ENCODE results near the gene SYDE1.

Gene SYDE1

GRCh38 chr19:15128162-15128770 lies 21.1 kb downstream of the SYDE1 start:
- TF ChIP-seq EZH2phosphoT487 (conservative IDR thresholded peaks at IDR 0.05; ENCODE audit: low read length), result no peak
- TF ChIP-seq CTCF (IDR thresholded peaks at IDR 0.05; ENCODE audit: insufficient read depth, low read length, poor library complexity, severe bottlenecking), result no peak
- Histone ChIP-seq H4K20me1 (ENCODE audit: low read depth, low read length) (no peaks in the 10 kb centered on the region), H3K9me2 (replicated peaks; ENCODE audit: insufficient read depth, low read length) (no peaks in the 10 kb centered on the region), H3K27me3 (ENCODE audit: low read length) (no peaks in the 10 kb centered on the region), H3F3A (ENCODE audit: insufficient read depth) (no peaks in the 10 kb centered on the region), H3K9ac (ENCODE audit: low read length) (no peak overlapping the region), H3K36me3 (ENCODE audit: low read length) (no peaks in the 10 kb centered on the region), H2AFZ (ENCODE audit: low read depth, low read length, severe bottlenecking) (no peak overlapping the region), H3K79me2 (ENCODE audit: insufficient read depth, low read length) (peaks cover 11% of the 10 kb centered on the region), H3K4me3 (ENCODE audit: insufficient read depth, low read length, poor library complexity, severe bottlenecking) (no peak overlapping the region), H3K4me2 (ENCODE audit: low read depth, low read length, poor library complexity, severe bottlenecking) (no peak overlapping the region), H3K9me3 (ENCODE audit: insufficient read depth, low read length) (no peaks in the 10 kb centered on the region), H3K27ac (ENCODE audit: low read depth, low read length) (no peak overlapping the region)

- TF ChIP-seq CTCF (IDR thresholded peaks at IDR 0.05; ENCODE audit: insufficient read depth, low read length, poor library complexity, severe bottlenecking) (no peak), EZH2phosphoT487 (conservative IDR thresholded peaks at IDR 0.05; ENCODE audit: low read length) (no peak)
- Histone ChIP-seq H3K9me3 (ENCODE audit: insufficient read depth, low read length) (no peaks in the 10 kb centered on the region), H3K9me2 (replicated peaks; ENCODE audit: insufficient read depth, low read length) (no peaks in the 10 kb centered on the region), H4K20me1 (ENCODE audit: low read depth, low read length) (no peaks in the 10 kb centered on the region), H3F3A (ENCODE audit: insufficient read depth) (no peaks in the 10 kb centered on the region), H3K9ac (ENCODE audit: low read length) (no peak overlapping the region), H3K4me2 (ENCODE audit: low read depth, low read length, poor library complexity, severe bottlenecking) (no peak overlapping the region), H3K4me3 (ENCODE audit: insufficient read depth, low read length, poor library complexity, severe bottlenecking) (no peak overlapping the region), H2AFZ (ENCODE audit: low read depth, low read length, severe bottlenecking) (no peak overlapping the region), H3K27ac (ENCODE audit: low read depth, low read length) (no peak overlapping the region), H3K36me3 (ENCODE audit: low read length) (no peaks in the 10 kb centered on the region), H3K27me3 (ENCODE audit: low read length) (no peaks in the 10 kb centered on the region), H3K79me2 (ENCODE audit: insufficient read depth, low read length) (no peaks in the 10 kb centered on the region)
Observed at GRCh38 chr19:15129856-15130585, 22.8 kb downstream of the SYDE1 start.

- TF ChIP-seq EZH2phosphoT487 (conservative IDR thresholded peaks at IDR 0.05; ENCODE audit: low read length) (no peak), CTCF (IDR thresholded peaks at IDR 0.05; ENCODE audit: insufficient read depth, low read length, poor library complexity, severe bottlenecking) (no peak)
- Histone ChIP-seq H3F3A (ENCODE audit: insufficient read depth) (no peaks in the 10 kb centered on the region), H2AFZ (ENCODE audit: low read depth, low read length, severe bottlenecking) (no peak overlapping the region), H3K4me3 (ENCODE audit: insufficient read depth, low read length, poor library complexity, severe bottlenecking) (no peak overlapping the region), H4K20me1 (ENCODE audit: low read depth, low read length) (no peaks in the 10 kb centered on the region), H3K79me2 (ENCODE audit: insufficient read depth, low read length) (no peaks in the 10 kb centered on the region), H3K27ac (ENCODE audit: low read depth, low read length) (no peak overlapping the region), H3K9me3 (ENCODE audit: insufficient read depth, low read length) (no peaks in the 10 kb centered on the region), H3K36me3 (ENCODE audit: low read length) (no peaks in the 10 kb centered on the region), H3K9me2 (replicated peaks; ENCODE audit: insufficient read depth, low read length) (no peaks in the 10 kb centered on the region), H3K4me2 (ENCODE audit: low read depth, low read length, poor library complexity, severe bottlenecking) (no peak overlapping the region), H3K9ac (ENCODE audit: low read length) (no peak overlapping the region), H3K27me3 (ENCODE audit: low read length) (no peaks in the 10 kb centered on the region)
Observed at GRCh38 chr19:15136234-15136954, 29.2 kb downstream of the SYDE1 start.
